ENCODE results near the gene MUC12. TPM values are rescaled to one million over a fixed set of nuclear protein-coding genes. Genes with fewer than 3 reads are reported as not detected.

Gene MUC12
- total RNA-seq, 2 experiments from 2014 or later, result 0.64 to 0.68 TPM

- CTCF ChIA-PET, result interaction anchor here (0.5 kb wide), 1 partner anchor 145 kb away, joined by 3 read pairs; no protein-coding TSS in a partner anchor
- Mint-ChIP-seq H3K27me3 (peaks cover 12% of the 10 kb centered on the region), H3K4me3 (no peak within 1 kb of the TSS)
Measured at GRCh38 chr7:100949227-100949932, 20.0 kb upstream of the MUC12 start, which contains the start of gene MUC3A. Gene MUC3A, plus strand, starts transcription at chr7:100949534. Its CDS starts 91 bp downstream, at chr7:100949625.

GRCh38 chr7:100949933-100950443 is 19.4 kb upstream of the MUC12 start:
- H3K9me3 Mint-ChIP-seq (ENCODE audit: low read depth), result no peaks in the 10 kb centered on the region
- DNase-seq (no peak), ATAC-seq (no peak)
- CTCF ChIA-PET, result interaction anchor here (0.5 kb wide), 1 partner anchor 145 kb away, joined by 3 read pairs; no protein-coding TSS in a partner anchor
- no peaks in the 10 kb centered on the region for H3K36me3 Mint-ChIP-seq
- H3K4me3 Mint-ChIP-seq, result no peak overlapping the region
- no peaks in the 10 kb centered on the region for H3K4me1 Mint-ChIP-seq
- peaks cover 12% of the 10 kb centered on the region for H3K27me3 Mint-ChIP-seq
- no peak overlapping the region for H3K27ac Mint-ChIP-seq

More at GRCh38 chr7:100949227-100949932, 20.0 kb upstream of the MUC12 start, which contains the start of gene MUC3A:
- Mint-ChIP-seq H3K36me3 (no peaks in the 10 kb centered on the region), H3K4me1 (no peaks in the 10 kb centered on the region), H3K9me3 (ENCODE audit: low read depth) (no peaks in the 10 kb centered on the region), H3K27ac (no peak within 1 kb of the TSS)
- DNase-seq (no peak), ATAC-seq (no peak)

- H3K9me3 Mint-ChIP-seq (ENCODE audit: low read depth), result no peaks in the 10 kb centered on the region
- H3K4me3 Mint-ChIP-seq, result no peak overlapping the region
- no peak overlapping the region for H3K27ac Mint-ChIP-seq
- ATAC-seq (no peak), DNase-seq (no peak)
- no peaks in the 10 kb centered on the region for H3K36me3 Mint-ChIP-seq
- peaks cover 12% of the 10 kb centered on the region for H3K27me3 Mint-ChIP-seq
- CTCF ChIA-PET, result no interaction called here
- no peaks in the 10 kb centered on the region for H3K4me1 Mint-ChIP-seq
Measured at GRCh38 chr7:100951172-100951571, 18.2 kb upstream of the MUC12 start.

GRCh38 chr7:100951888-100952560 is 17.3 kb upstream of the MUC12 start:
- H3K27ac Mint-ChIP-seq, result no peak overlapping the region
- peaks cover 12% of the 10 kb centered on the region for H3K27me3 Mint-ChIP-seq
- H3K9me3 Mint-ChIP-seq (ENCODE audit: low read depth), result no peaks in the 10 kb centered on the region
- no peaks in the 10 kb centered on the region for H3K36me3 Mint-ChIP-seq
- no peaks in the 10 kb centered on the region for H3K4me1 Mint-ChIP-seq
- DNase-seq (no peak), ATAC-seq (peak; percentile 15)
- CTCF ChIA-PET, result interaction anchor here (0.6 kb wide), 1 partner anchor 14 kb away, joined by 5 read pairs; no protein-coding TSS in a partner anchor
- H3K4me3 Mint-ChIP-seq, result no peak overlapping the region

- Mint-ChIP-seq H3K36me3 (no peaks in the 10 kb centered on the region), H3K4me1 (no peaks in the 10 kb centered on the region), H3K27ac (no peak overlapping the region), H3K27me3 (peaks cover 12% of the 10 kb centered on the region), H3K4me3 (no peak overlapping the region), H3K9me3 (ENCODE audit: low read depth) (no peaks in the 10 kb centered on the region)
- DNase-seq, result no peak
- CTCF ChIA-PET, result interaction anchor here (0.6 kb wide), 1 partner anchor 15 kb away, joined by 5 read pairs; no protein-coding TSS in a partner anchor
- no peak for ATAC-seq
Measured at GRCh38 chr7:100952641-100953040, 16.7 kb upstream of the MUC12 start.

GRCh38 chr7:100957832-100958421 is 11.4 kb upstream of the MUC12 start:
- no peak overlapping the region for H3K4me3 Mint-ChIP-seq
- CTCF ChIA-PET, result interaction anchor here (0.6 to 1.8 kb wide), 4 partner anchors 16 to 933 kb away, joined by 3 to 8 read pairs (median 4); no protein-coding TSS in a partner anchor
- no peaks in the 10 kb centered on the region for H3K9me3 Mint-ChIP-seq (ENCODE audit: low read depth)
- no peak overlapping the region for H3K27ac Mint-ChIP-seq
- peaks cover under 1% of the 10 kb centered on the region for H3K27me3 Mint-ChIP-seq
- H3K4me1 Mint-ChIP-seq, result no peaks in the 10 kb centered on the region
- DNase-seq (no peak), ATAC-seq (no peak)
- H3K36me3 Mint-ChIP-seq, result no peaks in the 10 kb centered on the region

GRCh38 chr7:100959894-100960293 is 9.5 kb upstream of the MUC12 start:
- ATAC-seq (no peak), DNase-seq (no peak)
- H3K36me3 Mint-ChIP-seq, result no peaks in the 10 kb centered on the region
- H3K27me3 Mint-ChIP-seq, result peaks cover 2% of the 10 kb centered on the region
- H3K27ac Mint-ChIP-seq, result no peak overlapping the region
- H3K4me1 Mint-ChIP-seq, result no peaks in the 10 kb centered on the region
- no peak overlapping the region for H3K4me3 Mint-ChIP-seq
- CTCF ChIA-PET, result no interaction called here
- no peaks in the 10 kb centered on the region for H3K9me3 Mint-ChIP-seq (ENCODE audit: low read depth)

- H3K4me3 Mint-ChIP-seq, result no peak overlapping the region
- peaks cover 9% of the 10 kb centered on the region for H3K4me1 Mint-ChIP-seq
- no peaks in the 10 kb centered on the region for H3K9me3 Mint-ChIP-seq (ENCODE audit: low read depth)
- no peaks in the 10 kb centered on the region for H3K36me3 Mint-ChIP-seq
- H3K27ac Mint-ChIP-seq, result no peak overlapping the region
- H3K27me3 Mint-ChIP-seq, result peaks cover 23% of the 10 kb centered on the region
- no peak for ATAC-seq
- no peak for DNase-seq
- CTCF ChIA-PET, result no interaction called here
Measured at GRCh38 chr7:100962537-100962936, 6.8 kb upstream of the MUC12 start.

GRCh38 chr7:100963386-100963785 is 6.0 kb upstream of the MUC12 start:
- H3K4me1 Mint-ChIP-seq, result peaks cover 9% of the 10 kb centered on the region
- no peak overlapping the region for H3K27ac Mint-ChIP-seq
- no peak overlapping the region for H3K4me3 Mint-ChIP-seq
- H3K36me3 Mint-ChIP-seq, result no peaks in the 10 kb centered on the region
- peaks cover 26% of the 10 kb centered on the region for H3K27me3 Mint-ChIP-seq
- ATAC-seq (no peak), DNase-seq (no peak)
- H3K9me3 Mint-ChIP-seq (ENCODE audit: low read depth), result no peaks in the 10 kb centered on the region
- CTCF ChIA-PET, result no interaction called here

- H3K36me3 Mint-ChIP-seq, result no peaks in the 10 kb centered on the region
- H3K4me1 Mint-ChIP-seq, result peaks cover 9% of the 10 kb centered on the region
- CTCF ChIA-PET, result no interaction called here
- peaks cover 26% of the 10 kb centered on the region for H3K27me3 Mint-ChIP-seq
- H3K27ac Mint-ChIP-seq, result no peak overlapping the region
- H3K9me3 Mint-ChIP-seq (ENCODE audit: low read depth), result no peaks in the 10 kb centered on the region
- ATAC-seq, result no peak
- no peak overlapping the region for H3K4me3 Mint-ChIP-seq
- no peak for DNase-seq
Measured at GRCh38 chr7:100963874-100964273, 5.5 kb upstream of the MUC12 start.

- CTCF ChIA-PET, result no interaction called here
- Mint-ChIP-seq H3K9me3 (ENCODE audit: low read depth) (no peaks in the 10 kb centered on the region), H3K4me3 (no peak overlapping the region), H3K4me1 (peaks cover 9% of the 10 kb centered on the region), H3K27me3 (peaks cover 26% of the 10 kb centered on the region), H3K36me3 (no peaks in the 10 kb centered on the region), H3K27ac (no peak overlapping the region)
- DNase-seq (no peak), ATAC-seq (no peak)
Measured at GRCh38 chr7:100964630-100965029, 4.7 kb upstream of the MUC12 start.

GRCh38 chr7:100965045-100965722 is 4.2 kb upstream of the MUC12 start:
- Mint-ChIP-seq H3K4me1 (peaks cover 9% of the 10 kb centered on the region), H3K27ac (no peak overlapping the region), H3K9me3 (ENCODE audit: low read depth) (no peaks in the 10 kb centered on the region), H3K36me3 (no peaks in the 10 kb centered on the region), H3K27me3 (peaks cover 26% of the 10 kb centered on the region), H3K4me3 (no peak overlapping the region)
- ATAC-seq, result no peak
- CTCF ChIA-PET, result interaction anchor here (1.3 kb wide), 1 partner anchor 79 kb away, joined by 3 read pairs; no protein-coding TSS in a partner anchor
- no peak for DNase-seq

Data from activated CD8-positive, alpha-beta memory T cell treated with anti-CD3 and anti-CD28 coated beads, Interleukin-2, amount 10 ng/mL, durations not matched to agents 7 days and 5 days (primary cell).